AG04450 (cell line): Measurements from ENCODE around the gene NKIRAS2. TPM values are rescaled to one million over a fixed set of nuclear protein-coding genes. Genes with fewer than 3 reads are reported as not detected.
"Not testable (repeated sequence)": the region's sequence is repeated elsewhere in the genome, so short reads cannot be mapped to it uniquely, and the experiment has no call there.

Experiments
- CTCF ChIA-PET: fragments of 300-600, 350-600 bp; formaldehyde crosslinking; extraction: SDS; loops from one replicate; lab custom pipeline; 2022; ENCODE audit warnings: antibody characterized with exemption, inconsistent platforms; lab: Charles Lee
- POLR2A ChIA-PET: fragments of 350-600 bp; formaldehyde crosslinking; extraction: SDS; loops from one replicate; lab custom pipeline; 2021; ENCODE audit warnings: antibody characterized with exemption, inconsistent platforms; lab: Yijun Ruan, JAX
- DNase-seq: peaks from one replicate; pipeline ENCODE4 v3.0.0-alpha.2; 2011; ENCODE audit warnings: low read depth, low spot score
- H3K27ac ChIP-seq: one replicate; pipeline ENCODE4 v1.5.1; 2012; ENCODE audit warnings: low read depth, low read length, control low read depth
- H3K27me3 ChIP-seq: one replicate; pipeline ENCODE4 v1.6.0; 2012; ENCODE audit warnings: low read length; ENCODE audit not compliant: control insufficient read depth, insufficient read depth
- H3K4me3 ChIP-seq: 2 replicates; pipeline ENCODE4 v1.5.1; 2011; ENCODE audit warnings: mild to moderate bottlenecking, low read depth, low read length, control low read depth
- H3K9me3 ChIP-seq: 2 replicates; pipeline ENCODE4 v1.5.1; 2012; ENCODE audit warnings: low read length; ENCODE audit not compliant: control insufficient read depth, insufficient read depth
- polyA plus RNA-seq: library from polyadenylated mRNA; depleted of rRNA; stranded (reverse); fragments of >200 nt; gene quantifications from 2 replicates; pipeline ENCODE4 v1.2.3, GENCODE V29; 2011
- TF ChIP-seq, protein P1 (sequence below): IDR thresholded peaks from 2 replicates; pipeline ENCODE4 v1.5.1; 2011; ENCODE audit warnings: low read depth, low read length, control low read depth, inconsistent platforms

The NKIRAS2 gene
- polyA plus RNA-seq, 1 experiment = 46.5 TPM

DNA sequence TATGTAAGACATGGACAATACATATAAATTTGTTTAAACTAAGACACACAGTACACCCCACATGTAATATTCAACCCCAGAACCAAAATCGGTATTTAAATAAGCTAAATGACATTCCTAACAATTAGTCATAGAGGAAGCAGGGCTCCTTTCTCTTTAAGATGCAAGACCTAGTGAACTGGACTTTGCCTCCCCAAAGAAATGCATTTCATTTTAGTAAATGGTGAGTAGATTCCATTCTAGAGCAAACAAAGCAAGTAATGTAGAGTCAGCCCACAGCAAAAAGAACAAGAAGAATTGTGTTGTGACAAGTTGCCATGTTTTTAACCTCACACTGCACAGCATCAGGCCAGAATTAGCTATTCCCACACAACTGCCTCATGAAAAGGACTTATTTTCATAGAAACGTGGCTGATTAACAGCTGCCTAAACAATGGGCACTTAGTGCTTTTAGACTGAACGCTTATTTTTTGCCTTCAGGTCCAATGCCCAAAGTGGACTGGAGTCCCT, 17.0 kb upstream of the NKIRAS2 start:
- H3K4me3 ChIP-seq = no peak overlapping the region
- POLR2A ChIA-PET = interaction anchor here (0.8 to 1.0 kb wide), 2 partner anchors 13 to 14 kb away, joined by 3 read pairs; partner anchors contain the start of gene DNAJC7
- CTCF ChIA-PET = interaction anchor here (0.7 to 2.4 kb wide), 7 partner anchors 13 to 115 kb away, joined by 3 to 16 read pairs (median 4); partner anchors contain the start of genes DNAJC7 and NKIRAS2
- H3K27me3 ChIP-seq = no peaks in the 10 kb centered on the region
- H3K9me3 ChIP-seq = no peaks in the 10 kb centered on the region
- TF ChIP-seq, protein P1, sequence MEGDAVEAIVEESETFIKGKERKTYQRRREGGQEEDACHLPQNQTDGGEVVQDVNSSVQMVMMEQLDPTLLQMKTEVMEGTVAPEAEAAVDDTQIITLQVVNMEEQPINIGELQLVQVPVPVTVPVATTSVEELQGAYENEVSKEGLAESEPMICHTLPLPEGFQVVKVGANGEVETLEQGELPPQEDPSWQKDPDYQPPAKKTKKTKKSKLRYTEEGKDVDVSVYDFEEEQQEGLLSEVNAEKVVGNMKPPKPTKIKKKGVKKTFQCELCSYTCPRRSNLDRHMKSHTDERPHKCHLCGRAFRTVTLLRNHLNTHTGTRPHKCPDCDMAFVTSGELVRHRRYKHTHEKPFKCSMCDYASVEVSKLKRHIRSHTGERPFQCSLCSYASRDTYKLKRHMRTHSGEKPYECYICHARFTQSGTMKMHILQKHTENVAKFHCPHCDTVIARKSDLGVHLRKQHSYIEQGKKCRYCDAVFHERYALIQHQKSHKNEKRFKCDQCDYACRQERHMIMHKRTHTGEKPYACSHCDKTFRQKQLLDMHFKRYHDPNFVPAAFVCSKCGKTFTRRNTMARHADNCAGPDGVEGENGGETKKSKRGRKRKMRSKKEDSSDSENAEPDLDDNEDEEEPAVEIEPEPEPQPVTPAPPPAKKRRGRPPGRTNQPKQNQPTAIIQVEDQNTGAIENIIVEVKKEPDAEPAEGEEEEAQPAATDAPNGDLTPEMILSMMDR = no peak
- peak overlapping the region; percentile 75 for H3K27ac ChIP-seq
- DNase-seq = no peak

DNA sequence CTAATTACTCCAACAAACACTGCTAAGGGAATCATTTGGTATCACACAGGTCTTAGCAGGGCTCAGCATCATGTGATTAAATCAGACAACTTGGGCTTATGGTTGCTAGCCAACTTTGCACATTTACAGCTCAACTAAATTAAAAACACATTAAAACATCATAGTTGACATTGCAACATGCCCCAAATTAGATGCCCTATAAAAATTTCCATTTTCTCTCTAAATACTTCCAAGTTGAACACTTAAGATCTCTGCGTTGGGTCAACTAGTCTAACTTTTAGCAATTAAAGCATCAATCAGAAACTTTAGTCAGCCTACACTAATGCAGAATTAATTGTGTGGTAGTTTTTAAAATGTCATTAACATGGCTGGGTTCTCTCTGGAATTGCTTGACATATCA, 14.7 kb upstream of the NKIRAS2 start:
- H3K4me3 ChIP-seq = no peak overlapping the region
- DNase-seq = no peak
- no peaks in the 10 kb centered on the region for H3K9me3 ChIP-seq
- no peak overlapping the region for H3K27ac ChIP-seq
- no peaks in the 10 kb centered on the region for H3K27me3 ChIP-seq
- ChIA-PET POLR2A (interaction anchor here (0.9 to 1.5 kb wide), 2 partner anchors 8 to 12 kb away, joined by 4 to 8 read pairs; partner anchors contain the start of gene DNAJC7), CTCF (interaction anchor here (0.6 to 2.4 kb wide), 4 partner anchors 15 to 107 kb away, joined by 3 to 9 read pairs (median 4); partner anchors contain the start of genes DHX58 and NKIRAS2)
- TF ChIP-seq, protein P1 = no peak

GRCh38 chr17:42009170-42009569, 10.7 kb upstream of the NKIRAS2 start:
- TF ChIP-seq, protein P1 = no peak
- H3K9me3 ChIP-seq = no peaks in the 10 kb centered on the region
- DNase-seq = no peak
- CTCF ChIA-PET = interaction anchor here (1.8 kb wide), 1 partner anchor 11 kb away, joined by 10 read pairs; the partner anchor contains the start of gene NKIRAS2
- POLR2A ChIA-PET = no interaction called here
- H3K27ac ChIP-seq = no peak overlapping the region
- H3K27me3 ChIP-seq = no peaks in the 10 kb centered on the region
- H3K4me3 ChIP-seq = no peak overlapping the region

DNA sequence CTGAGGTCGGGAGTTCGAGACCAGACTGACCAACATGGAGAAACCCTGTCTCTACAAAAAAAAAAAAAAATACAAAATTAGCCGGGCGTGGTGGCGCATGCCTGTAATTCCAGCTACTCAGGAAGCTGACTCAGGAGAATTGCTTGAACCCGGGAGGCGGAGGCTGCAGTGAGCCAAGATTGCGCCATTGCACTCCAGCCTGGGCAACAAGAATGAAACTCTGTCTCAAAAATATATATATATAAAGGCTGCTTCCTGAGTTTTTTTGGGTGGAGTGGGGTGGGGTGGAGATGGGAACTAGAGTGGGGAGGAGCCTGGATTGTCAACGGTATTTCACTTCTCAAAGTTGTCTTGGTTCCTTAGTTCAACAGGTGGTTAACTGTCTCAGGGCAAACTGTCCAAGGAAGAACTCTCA, 9.6 kb upstream of the NKIRAS2 start:
- H3K27me3 ChIP-seq, POLR2A ChIA-PET, H3K27ac ChIP-seq, DNase-seq, H3K4me3 ChIP-seq, H3K9me3 ChIP-seq, CTCF ChIA-PET: not testable (repeated sequence)

DNA sequence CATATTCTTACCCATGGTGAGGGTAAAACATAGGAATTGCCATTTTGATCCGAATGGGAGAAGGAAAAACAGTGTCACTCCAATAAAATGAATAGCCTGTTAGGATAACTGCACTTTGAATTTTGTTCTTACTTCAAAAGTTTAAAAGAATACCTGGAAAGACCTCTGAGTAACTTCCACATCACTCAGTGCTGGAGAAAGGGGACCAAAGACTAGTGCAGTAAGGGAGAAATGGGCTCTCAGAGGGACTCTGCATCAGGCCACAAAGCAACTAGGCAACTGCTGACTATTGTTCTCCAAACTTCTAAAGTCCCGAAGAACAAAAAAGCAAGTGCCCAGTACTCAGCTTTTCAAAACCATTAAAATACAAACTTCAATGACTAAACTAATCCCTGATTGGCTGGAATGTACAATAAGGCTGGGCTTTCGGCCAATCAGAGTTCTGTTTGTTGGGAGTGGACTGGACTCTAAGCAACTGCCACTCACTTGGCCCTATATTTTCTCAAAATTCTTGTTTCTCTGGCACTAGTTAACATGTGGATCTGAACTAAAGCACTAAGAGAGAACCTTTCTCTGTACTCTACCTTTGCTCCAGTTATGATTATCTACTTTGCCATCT, 8.9 kb upstream of the NKIRAS2 start:
- Histone ChIP-seq H3K4me3 (no peak overlapping the region), H3K27me3 (no peaks in the 10 kb centered on the region), H3K9me3 (no peaks in the 10 kb centered on the region), H3K27ac (no peak overlapping the region)
- no peak for DNase-seq
- CTCF ChIA-PET = interaction anchor here (1.1 kb wide), 1 partner anchor 9 kb away, joined by 4 read pairs; the partner anchor contains the start of gene NKIRAS2
- TF ChIP-seq, protein P1 = no peak
- POLR2A ChIA-PET = no interaction called here

DNA sequence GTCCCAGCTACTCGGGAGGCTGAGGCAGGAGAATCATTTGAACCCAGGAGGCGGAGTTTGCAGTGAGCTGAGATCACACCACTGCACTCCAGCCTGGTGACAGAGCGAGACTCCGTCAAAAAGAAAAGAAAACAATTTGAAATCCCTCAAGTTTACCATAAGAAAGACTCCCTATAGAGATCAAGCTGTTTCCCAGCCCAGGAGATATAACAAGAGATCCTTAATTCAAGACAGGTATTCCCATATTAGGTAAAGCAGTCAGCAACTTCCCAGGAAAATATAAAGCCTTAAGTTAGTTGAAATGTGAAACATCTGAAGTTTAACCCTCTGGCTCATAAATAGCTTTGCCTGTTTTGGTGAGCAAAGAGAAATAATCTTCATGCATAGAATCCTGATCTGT, 7.5 kb upstream of the NKIRAS2 start:
- H3K27ac ChIP-seq, H3K9me3 ChIP-seq, H3K27me3 ChIP-seq, CTCF ChIA-PET, H3K4me3 ChIP-seq, DNase-seq: not testable (repeated sequence)
- POLR2A ChIA-PET = interaction anchor here (0.6 kb wide), 1 partner anchor 134 kb away, joined by 5 read pairs; no protein-coding TSS in a partner anchor

DNA sequence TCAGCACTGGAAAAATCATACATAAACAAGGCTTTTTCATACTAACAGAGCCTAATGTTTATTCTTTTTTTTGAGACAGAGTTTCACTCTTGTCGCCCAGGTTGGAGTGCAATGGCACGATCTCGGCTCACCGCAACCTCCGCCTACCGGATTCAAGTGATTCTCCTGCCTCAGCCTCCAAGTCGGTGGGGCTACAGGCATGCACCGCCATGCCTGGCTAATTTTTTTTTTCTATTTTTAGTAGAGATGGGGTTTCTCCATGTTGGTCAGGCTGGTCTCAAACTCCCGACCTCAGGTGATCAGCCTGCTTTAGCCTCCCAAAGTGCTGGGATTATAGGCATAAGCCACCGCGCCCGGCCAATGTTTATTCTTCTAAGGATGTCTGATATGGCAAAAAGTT, 6.2 kb upstream of the NKIRAS2 start:
- ChIA-PET POLR2A (interaction anchor here (0.8 kb wide), 1 partner anchor 20 kb away, joined by 4 read pairs; no protein-coding TSS in a partner anchor), CTCF (interaction anchor here (1.0 kb wide), 1 partner anchor 11 kb away, joined by 3 read pairs; no protein-coding TSS in a partner anchor)
- H3K4me3 ChIP-seq, H3K27ac ChIP-seq, DNase-seq, H3K9me3 ChIP-seq, H3K27me3 ChIP-seq: not testable (repeated sequence)
